Amniotic stem cell (primary cell): ENCODE measurements around the gene BSPH1.
"Not testable (repeated sequence)": the region's sequence is repeated elsewhere in the genome, so short reads cannot be mapped to it uniquely, and the experiment has no call there.

Source experiments
- DNase-seq: peaks from one replicate; lab custom pipeline; 2025; lab: John Stamatoyannopoulos, UW

The BSPH1 gene

GRCh38 chr19:47920107-47920506 is 71.9 kb downstream of the BSPH1 start:
- not testable (repeated sequence) for DNase-seq
